A549 (cell line): ENCODE measurements around the gene FAR1.

Experiments used
- ELK1 ChIP-seq: fragments of 150-350 bp; IDR thresholded peaks from 2 replicates; pipeline ENCODE4 v1.6.1; 2014; ENCODE audit warnings: low read depth, mild to moderate bottlenecking, low read length
- GATA3 ChIP-seq: IDR thresholded peaks from 2 replicates; pipeline ENCODE4 v1.6.1; 2012; ENCODE audit warnings: borderline replicate concordance
- JUN ChIP-seq, 2 experiments: fragments of >200 bp; sonication (Bioruptor Twin); formaldehyde crosslinking; IDR thresholded peaks; 2 replicates in 1 of 2; 3 replicates in 1 of 2; pipeline ENCODE4 v1.6.1; 2016 to 2017
- MYC ChIP-seq: IDR thresholded peaks from 2 replicates; pipeline ENCODE4 v1.6.1; 2012; ENCODE audit warnings: mild to moderate bottlenecking, inconsistent platforms, low read length, improper control_type of control experiment, borderline replicate concordance
- NR3C1 ChIP-seq: fragments of >200 bp; sonication (Bioruptor Twin); formaldehyde crosslinking; IDR thresholded peaks from 3 replicates; pipeline ENCODE4 v1.6.1; 2017
- PHF8 ChIP-seq: fragments of 200-600 bp; sonication (generic); IDR thresholded peaks from 2 replicates; pipeline ENCODE4 v1.6.1; 2016; ENCODE audit warnings: low read depth, mild to moderate bottlenecking, antibody characterized with exemption, moderate library complexity, borderline replicate concordance
- POLR2A ChIP-seq: IDR thresholded peaks from 2 replicates; pipeline ENCODE4 v1.6.1; 2012; ENCODE audit warnings: mild to moderate bottlenecking, low read length
- SMC3 ChIP-seq: fragments of >200 bp; sonication (Bioruptor Twin); formaldehyde crosslinking; IDR thresholded peaks from 3 replicates; pipeline ENCODE4 v1.6.1; 2018; ENCODE audit warnings: inconsistent platforms
- TF ChIP-seq, protein P1 (sequence below): IDR thresholded peaks from 2 replicates; pipeline ENCODE4 v1.6.1; 2012
- TF ChIP-seq, protein P2 (sequence below): fragments of >200 bp; sonication (Bioruptor Twin); formaldehyde crosslinking; IDR thresholded peaks from 3 replicates; pipeline ENCODE4 v1.6.1; 2016
- TF ChIP-seq, protein P3 (sequence below): fragments of >200 bp; sonication (Bioruptor Twin); formaldehyde crosslinking; IDR thresholded peaks from 3 replicates; pipeline ENCODE4 v1.5.1; 2016

- TF ChIP-seq POLR2A, result no peak
- no peak for TF ChIP-seq PHF8
- TF ChIP-seq ELK1, result no peak
- TF ChIP-seq MYC, result no peak
- TF ChIP-seq, protein P1, sequence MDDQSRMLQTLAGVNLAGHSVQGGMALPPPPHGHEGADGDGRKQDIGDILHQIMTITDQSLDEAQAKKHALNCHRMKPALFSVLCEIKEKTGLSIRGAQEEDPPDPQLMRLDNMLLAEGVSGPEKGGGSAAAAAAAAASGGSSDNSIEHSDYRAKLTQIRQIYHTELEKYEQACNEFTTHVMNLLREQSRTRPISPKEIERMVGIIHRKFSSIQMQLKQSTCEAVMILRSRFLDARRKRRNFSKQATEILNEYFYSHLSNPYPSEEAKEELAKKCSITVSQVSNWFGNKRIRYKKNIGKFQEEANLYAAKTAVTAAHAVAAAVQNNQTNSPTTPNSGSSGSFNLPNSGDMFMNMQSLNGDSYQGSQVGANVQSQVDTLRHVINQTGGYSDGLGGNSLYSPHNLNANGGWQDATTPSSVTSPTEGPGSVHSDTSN, result no peak
- TF ChIP-seq, protein P2, sequence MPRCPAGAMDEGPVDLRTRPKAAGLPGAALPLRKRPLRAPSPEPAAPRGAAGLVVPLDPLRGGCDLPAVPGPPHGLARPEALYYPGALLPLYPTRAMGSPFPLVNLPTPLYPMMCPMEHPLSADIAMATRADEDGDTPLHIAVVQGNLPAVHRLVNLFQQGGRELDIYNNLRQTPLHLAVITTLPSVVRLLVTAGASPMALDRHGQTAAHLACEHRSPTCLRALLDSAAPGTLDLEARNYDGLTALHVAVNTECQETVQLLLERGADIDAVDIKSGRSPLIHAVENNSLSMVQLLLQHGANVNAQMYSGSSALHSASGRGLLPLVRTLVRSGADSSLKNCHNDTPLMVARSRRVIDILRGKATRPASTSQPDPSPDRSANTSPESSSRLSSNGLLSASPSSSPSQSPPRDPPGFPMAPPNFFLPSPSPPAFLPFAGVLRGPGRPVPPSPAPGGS, result no peak
- no peak for TF ChIP-seq GATA3
- TF ChIP-seq, protein P3, sequence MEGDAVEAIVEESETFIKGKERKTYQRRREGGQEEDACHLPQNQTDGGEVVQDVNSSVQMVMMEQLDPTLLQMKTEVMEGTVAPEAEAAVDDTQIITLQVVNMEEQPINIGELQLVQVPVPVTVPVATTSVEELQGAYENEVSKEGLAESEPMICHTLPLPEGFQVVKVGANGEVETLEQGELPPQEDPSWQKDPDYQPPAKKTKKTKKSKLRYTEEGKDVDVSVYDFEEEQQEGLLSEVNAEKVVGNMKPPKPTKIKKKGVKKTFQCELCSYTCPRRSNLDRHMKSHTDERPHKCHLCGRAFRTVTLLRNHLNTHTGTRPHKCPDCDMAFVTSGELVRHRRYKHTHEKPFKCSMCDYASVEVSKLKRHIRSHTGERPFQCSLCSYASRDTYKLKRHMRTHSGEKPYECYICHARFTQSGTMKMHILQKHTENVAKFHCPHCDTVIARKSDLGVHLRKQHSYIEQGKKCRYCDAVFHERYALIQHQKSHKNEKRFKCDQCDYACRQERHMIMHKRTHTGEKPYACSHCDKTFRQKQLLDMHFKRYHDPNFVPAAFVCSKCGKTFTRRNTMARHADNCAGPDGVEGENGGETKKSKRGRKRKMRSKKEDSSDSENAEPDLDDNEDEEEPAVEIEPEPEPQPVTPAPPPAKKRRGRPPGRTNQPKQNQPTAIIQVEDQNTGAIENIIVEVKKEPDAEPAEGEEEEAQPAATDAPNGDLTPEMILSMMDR, result peak; percentile 13; the same call in 1 of the 3 replicates
- TF ChIP-seq JUN (IDR thresholded peaks at IDR 0.05), result no peak
- no peak for TF ChIP-seq NR3C1
- no peak for TF ChIP-seq SMC3
Measured at GRCh38 chr11:13776134-13776815, 107.8 kb downstream of the FAR1 start.
